GM23248 (cell line): ENCODE data around the gene ATXN7L1. TPM values are rescaled to one million over a fixed set of nuclear protein-coding genes. Genes with fewer than 3 reads are reported as not detected.
A peak's percentile ranks its signal among the peaks of the same experiment; 100 is the strongest.

Source experiments
- DNase-seq: peaks from one replicate; pipeline ENCODE4 v3.0.0-alpha.2; 2015
- H2AFZ ChIP-seq: fragments of 200-600 bp; sonication (generic); 2 replicates; pipeline ENCODE4 v1.6.1; 2016; ENCODE audit warnings: antibody characterized with exemption
- H3F3A ChIP-seq: fragments of 200-600 bp; sonication (generic); 2 replicates; pipeline ENCODE4 v1.6.1; 2016; ENCODE audit warnings: mild to moderate bottlenecking, antibody characterized with exemption, mixed run types; ENCODE audit not compliant: insufficient read depth
- H3K27ac ChIP-seq: fragments of 200-600 bp; sonication (generic); 2 replicates; pipeline ENCODE4 v1.5.1; 2016; ENCODE audit warnings: mild to moderate bottlenecking
- H3K27me3 ChIP-seq: fragments of 200-600 bp; sonication (generic); replicated peaks from 2 replicates; pipeline ENCODE4 v1.6.1; 2016; ENCODE audit warnings: mild to moderate bottlenecking; ENCODE audit not compliant: insufficient read depth
- H3K36me3 ChIP-seq: fragments of 200-600 bp; sonication (generic); 2 replicates; pipeline ENCODE4 v1.6.1; 2016; ENCODE audit warnings: low read depth, mild to moderate bottlenecking
- H3K4me1 ChIP-seq: fragments of 200-600 bp; sonication (generic); 2 replicates; pipeline ENCODE4 v1.6.1; 2016; ENCODE audit warnings: mild to moderate bottlenecking; ENCODE audit not compliant: insufficient read depth
- H3K4me2 ChIP-seq: fragments of 200-600 bp; sonication (generic); one replicate; pipeline ENCODE4 v1.6.1; 2016; ENCODE audit warnings: mild to moderate bottlenecking; ENCODE audit not compliant: unreplicated experiment
- H3K4me3 ChIP-seq: fragments of 200-600 bp; sonication (generic); 2 replicates; pipeline ENCODE4 v1.5.1; 2016; ENCODE audit warnings: mild to moderate bottlenecking
- H3K79me2 ChIP-seq: fragments of 200-600 bp; sonication (generic); 2 replicates; pipeline ENCODE4 v1.6.1; 2016; ENCODE audit warnings: mild to moderate bottlenecking; ENCODE audit not compliant: insufficient read depth
- H3K9ac ChIP-seq: fragments of 200-600 bp; sonication (generic); 2 replicates; pipeline ENCODE4 v1.6.1; 2016; ENCODE audit warnings: mild to moderate bottlenecking
- H3K9me2 ChIP-seq: fragments of 200-600 bp; sonication (generic); 2 replicates; pipeline ENCODE4 v1.6.1; 2016; ENCODE audit warnings: mixed run types, mild to moderate bottlenecking, moderate library complexity; ENCODE audit not compliant: insufficient read depth
- H3K9me3 ChIP-seq: fragments of 200-600 bp; sonication (generic); one replicate; pipeline ENCODE4 v1.6.1; 2017; ENCODE audit warnings: low read depth
- H4K20me1 ChIP-seq: fragments of 200-600 bp; sonication (generic); 2 replicates; pipeline ENCODE4 v1.6.0; 2016; ENCODE audit not compliant: insufficient read depth
- EZH2 ChIP-seq: fragments of 200-600 bp; sonication (generic); IDR thresholded peaks from 2 replicates; pipeline ENCODE4 v1.6.1; 2018; ENCODE audit warnings: antibody characterized with exemption, mild to moderate bottlenecking; ENCODE audit not compliant: insufficient read depth, poor library complexity, severe bottlenecking
- EZH2phosphoT487 ChIP-seq: fragments of 200-600 bp; sonication (generic); IDR thresholded peaks from 2 replicates; pipeline ENCODE4 v1.6.1; 2018; ENCODE audit warnings: antibody characterized with exemption, moderate library complexity, mild to moderate bottlenecking, low read depth; ENCODE audit not compliant: insufficient read depth
- WGBS, 2 experiments: methylation state at CpG; one replicate each; pipeline ENCODE4 v1.1.6; 2015 to 2017; ENCODE audit warnings: low lambda C conversion rate in 2 of 2, low coverage in 1 of 2; ENCODE audit errors: missing lambda C conversion rate in 2 of 2; 5-methylcytosine and 5-hydroxymethylcytosine counted together
- in situ Hi-C: fragments of 300-500 bp; cut with MboI; formaldehyde crosslinking; loops from 2 replicates; pipeline ENCODE4 v1.15.0; 2020
- polyA plus RNA-seq: library from polyadenylated mRNA; unstranded; fragments of >200 nt; fragmentation: Nextera tagmentation; extraction: Ambion mirVana; gene quantifications from 2 replicates; pipeline ENCODE4 v1.2.1, GENCODE V29; 2016
- total RNA-seq: library from RNA; depleted of rRNA; stranded (reverse); fragments of >200 nt; shearing (Covaris generic); gene quantifications from 2 replicates; pipeline ENCODE4 v1.2.3, GENCODE V29; 2014

The ATXN7L1 gene
- total and polyA plus RNA-seq, 2 experiments from 2014 or later, result 3.7 to 4.5 TPM

DNA sequence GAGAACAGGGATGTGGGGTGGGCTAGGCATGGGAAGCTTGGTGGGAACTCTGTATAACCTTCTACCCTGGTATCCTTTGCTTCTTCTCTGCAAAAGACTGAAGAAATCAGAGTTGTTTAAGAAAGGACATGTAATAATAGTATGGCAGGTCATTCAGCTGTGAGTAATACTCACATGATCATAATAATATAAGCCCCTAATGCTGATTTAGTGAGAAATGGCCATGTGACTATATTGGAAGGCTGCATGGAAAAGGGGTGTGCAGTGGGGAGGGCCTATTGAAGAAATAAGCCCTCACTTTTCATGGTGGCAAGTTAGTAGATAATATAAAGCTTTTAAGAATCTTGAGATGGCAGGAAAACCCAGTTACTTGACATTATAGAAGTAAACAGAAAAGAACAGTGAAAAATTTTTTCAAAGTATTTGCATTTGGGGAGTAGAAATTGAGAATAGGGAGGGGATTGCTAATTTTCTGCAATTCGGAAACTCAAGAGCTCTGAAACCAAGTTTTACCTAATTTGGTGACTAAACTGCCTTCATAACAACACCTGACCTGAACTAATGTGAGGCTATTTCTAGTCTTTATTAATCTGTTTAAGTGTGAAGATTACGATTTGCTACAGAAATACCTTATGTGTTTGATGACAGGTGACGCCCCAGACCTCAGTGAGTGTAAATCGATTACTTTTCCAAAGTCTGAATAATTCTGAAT lies 44.4 kb downstream of the ATXN7L1 start:
- in situ Hi-C loops, result no loop called here
- no peaks in the 10 kb centered on the region for H3K79me2 ChIP-seq
- no peaks in the 10 kb centered on the region for H3K36me3 ChIP-seq
- no peak overlapping the region for H3K4me3 ChIP-seq
- H3K4me1 ChIP-seq, result peaks cover 27% of the 10 kb centered on the region
- no peaks in the 10 kb centered on the region for H3K27me3 ChIP-seq
- H3K9me2 ChIP-seq, result no peaks in the 10 kb centered on the region
- H3K9ac ChIP-seq, result no peak overlapping the region
- H3K9me3 ChIP-seq, result no peaks in the 10 kb centered on the region
- TF ChIP-seq EZH2phosphoT487, result no peak
- no peak for TF ChIP-seq EZH2
- no peak for DNase-seq
- no peak overlapping the region for H2AFZ ChIP-seq
- no peak overlapping the region for H3K4me2 ChIP-seq
- WGBS, 2 experiments, result 95 to 96% methylated on average over 4 of the region's 4 CpGs
- peaks cover 22% of the 10 kb centered on the region for H3F3A ChIP-seq
- no peaks in the 10 kb centered on the region for H4K20me1 ChIP-seq
- no peak overlapping the region for H3K27ac ChIP-seq

DNA sequence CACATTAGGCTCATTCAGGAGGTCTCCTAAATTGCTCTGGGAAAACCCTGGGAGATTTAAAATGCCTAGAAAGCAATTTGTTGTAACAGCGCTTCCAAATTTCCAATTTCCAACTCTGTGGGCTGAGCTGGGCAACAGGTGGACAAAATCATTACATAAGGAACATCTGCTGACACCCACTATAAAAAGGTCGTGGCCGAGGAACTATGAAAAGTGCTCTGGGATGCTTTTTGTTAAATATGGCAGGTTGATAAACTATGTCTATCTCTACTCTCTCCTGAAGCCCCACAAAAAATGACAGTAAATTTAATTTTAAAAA lies 45.1 kb downstream of the ATXN7L1 start:
- no peak overlapping the region for H3K4me2 ChIP-seq
- 93 to 95% methylated on average over 3 of the region's 3 CpGs for WGBS, 2 experiments
- in situ Hi-C loops, result no loop called here

GRCh38 chr7:105830405-105831301 lies 45.7 kb downstream of the ATXN7L1 start:
- in situ Hi-C loops, result no loop called here
- Histone ChIP-seq H2AFZ (no peak overlapping the region), H4K20me1 (no peaks in the 10 kb centered on the region), H3K27ac (peak overlapping the region; percentile 54), H3K4me2 (peak overlapping the region; percentile 17), H3K4me1 (peaks cover 40% of the 10 kb centered on the region), H3K9ac (no peak overlapping the region), H3K27me3 (no peaks in the 10 kb centered on the region), H3K9me2 (no peaks in the 10 kb centered on the region), H3K4me3 (no peak overlapping the region; the same call in 1 of the 2 replicates), H3K9me3 (no peaks in the 10 kb centered on the region), H3K36me3 (no peaks in the 10 kb centered on the region), H3K79me2 (no peaks in the 10 kb centered on the region), H3F3A (peaks cover 30% of the 10 kb centered on the region)
- peak; percentile 95 for DNase-seq
- 0 out of 2 replicates have a peak, but pooled peaks have one; percentile 29 for TF ChIP-seq EZH2phosphoT487
- TF ChIP-seq EZH2, result no peak
- 43% methylated on average over 6 of the region's 6 CpGs for WGBS, 2 experiments

More for the DNA sequence above, 45.1 kb downstream of the ATXN7L1 start:
- no peaks in the 10 kb centered on the region for H4K20me1 ChIP-seq
- H3K4me3 ChIP-seq, result no peak overlapping the region
- DNase-seq, result no peak
- H2AFZ ChIP-seq, result no peak overlapping the region
- no peaks in the 10 kb centered on the region for H3K9me3 ChIP-seq
- no peaks in the 10 kb centered on the region for H3K9me2 ChIP-seq
- H3K36me3 ChIP-seq, result no peaks in the 10 kb centered on the region
- H3K79me2 ChIP-seq, result no peaks in the 10 kb centered on the region
- H3K27me3 ChIP-seq, result no peaks in the 10 kb centered on the region
- peaks cover 34% of the 10 kb centered on the region for H3K4me1 ChIP-seq
- no peak overlapping the region for H3K27ac ChIP-seq
- TF ChIP-seq EZH2phosphoT487 (no peak), EZH2 (no peak)
- H3K9ac ChIP-seq, result no peak overlapping the region
- peaks cover 26% of the 10 kb centered on the region for H3F3A ChIP-seq

DNA sequence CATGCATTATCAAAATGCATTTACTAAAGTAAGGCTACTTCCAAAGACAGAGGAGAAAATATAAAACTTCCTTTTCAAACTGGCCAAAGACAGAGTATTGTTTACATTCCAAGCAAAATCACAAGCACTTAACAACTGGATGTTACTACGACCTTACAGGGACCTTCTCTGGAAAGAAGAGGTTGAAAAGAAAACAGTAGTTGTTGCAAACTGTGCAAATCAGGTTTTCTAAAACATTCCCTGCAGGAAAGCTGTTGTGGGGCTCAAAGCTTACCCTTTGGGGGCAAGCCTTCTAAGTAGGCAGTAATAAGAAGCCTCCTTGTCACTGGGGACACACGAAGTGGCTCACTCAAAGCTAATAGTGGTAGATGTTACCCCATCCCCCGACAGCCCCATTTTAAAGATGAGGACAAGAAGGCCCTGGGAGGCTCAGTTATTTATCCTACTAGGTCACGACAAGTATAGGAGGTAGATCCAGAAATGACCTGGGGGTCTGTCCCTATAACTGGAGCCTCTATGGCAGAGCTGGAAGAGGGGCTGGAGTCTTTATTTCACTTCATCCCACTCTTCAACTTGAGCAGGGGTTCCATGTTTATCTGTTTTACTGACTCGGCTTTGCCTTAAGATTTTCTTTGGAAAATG lies 46.6 kb downstream of the ATXN7L1 start:
- H3K9me3 ChIP-seq, result no peaks in the 10 kb centered on the region
- TF ChIP-seq EZH2 (no peak), EZH2phosphoT487 (no peak)
- in situ Hi-C loops, result no loop called here
- H3K36me3 ChIP-seq, result no peaks in the 10 kb centered on the region
- H3K4me2 ChIP-seq, result peak overlapping the region; percentile 29
- 55 to 60% methylated on average over 5 of the region's 5 CpGs for WGBS, 2 experiments
- H3K27ac ChIP-seq, result peak overlapping the region; percentile 54
- H3K4me3 ChIP-seq, result no peak overlapping the region
- no peaks in the 10 kb centered on the region for H3K9me2 ChIP-seq
- no peak overlapping the region for H2AFZ ChIP-seq
- no peaks in the 10 kb centered on the region for H3K79me2 ChIP-seq
- H3K4me1 ChIP-seq, result peaks cover 42% of the 10 kb centered on the region
- no peaks in the 10 kb centered on the region for H3K27me3 ChIP-seq
- peak; percentile 49 for DNase-seq
- H3F3A ChIP-seq, result peaks cover 32% of the 10 kb centered on the region
- no peaks in the 10 kb centered on the region for H4K20me1 ChIP-seq
- H3K9ac ChIP-seq, result no peak overlapping the region
